Loucy (cell line): ENCODE data around the gene PPP1R9B.

ENCODE experiments used
- CTCF ChIP-seq: fragments of 200-600 bp; sonication (generic); conservative IDR thresholded peaks from 2 replicates; pipeline ENCODE4 v1.5.1; 2014; ENCODE audit warnings: mild to moderate bottlenecking, antibody characterized with exemption, low read length
- EZH2phosphoT487 ChIP-seq: fragments of 200-600 bp; IDR thresholded peaks from 2 replicates; pipeline ENCODE4 v1.6.1; 2018; ENCODE audit warnings: antibody characterized with exemption, mild to moderate bottlenecking, moderate library complexity, borderline replicate concordance

- TF ChIP-seq CTCF (no peak), EZH2phosphoT487 (no peak)
These were observed 41.3 kb downstream of the PPP1R9B start for GRCh38 chr17:50109207-50109606.
